Osteocyte (in vitro differentiated cells): ENCODE measurements around the gene FAM167B. TPM values are rescaled to one million over a fixed set of nuclear protein-coding genes. Genes with fewer than 3 reads are reported as not detected.

Experiments used
- DNase-seq: peaks from one replicate; pipeline ENCODE4 v3.0.0; 2021; ENCODE audit warnings: mixed read lengths; ENCODE audit not compliant: unreplicated experiment; ENCODE audit errors: extremely low spot score
- H3K27ac Mint-ChIP-seq: one replicate; pipeline ENCODE4 v1.8.0; 2021; ENCODE audit warnings: mild to moderate bottlenecking, mixed read lengths; ENCODE audit not compliant: unreplicated experiment
- H3K27me3 Mint-ChIP-seq: one replicate; pipeline ENCODE4 v1.8.0; 2021; ENCODE audit warnings: mixed read lengths; ENCODE audit not compliant: unreplicated experiment
- H3K36me3 Mint-ChIP-seq: one replicate; pipeline ENCODE4 v1.8.0; 2021; ENCODE audit warnings: mixed read lengths; ENCODE audit not compliant: unreplicated experiment
- H3K4me1 Mint-ChIP-seq: one replicate; pipeline ENCODE4 v1.8.0; 2021; ENCODE audit warnings: mixed read lengths; ENCODE audit not compliant: unreplicated experiment
- H3K4me3 Mint-ChIP-seq: one replicate; pipeline ENCODE4 v1.8.0; 2021; ENCODE audit warnings: mild to moderate bottlenecking, moderate library complexity, mixed read lengths; ENCODE audit not compliant: unreplicated experiment
- H3K9me3 Mint-ChIP-seq: one replicate; pipeline ENCODE4 v1.8.0; 2021; ENCODE audit warnings: mixed read lengths; ENCODE audit not compliant: unreplicated experiment
- total RNA-seq: library from RNA; stranded (reverse); gene quantifications from 2 replicates; pipeline ENCODE4 v1.2.1, GENCODE V29; 2021
- TF ChIP-seq, protein P1 (sequence below): fragments of 200-600 bp; sonication (generic); IDR thresholded peaks from 2 replicates; pipeline ENCODE4 v1.5.0; 2021; ENCODE audit warnings: antibody characterized with exemption, mild to moderate bottlenecking, moderate library complexity

The FAM167B gene
- total RNA-seq, 1 donor from 2014 or later, result 2.8 TPM

DNA sequence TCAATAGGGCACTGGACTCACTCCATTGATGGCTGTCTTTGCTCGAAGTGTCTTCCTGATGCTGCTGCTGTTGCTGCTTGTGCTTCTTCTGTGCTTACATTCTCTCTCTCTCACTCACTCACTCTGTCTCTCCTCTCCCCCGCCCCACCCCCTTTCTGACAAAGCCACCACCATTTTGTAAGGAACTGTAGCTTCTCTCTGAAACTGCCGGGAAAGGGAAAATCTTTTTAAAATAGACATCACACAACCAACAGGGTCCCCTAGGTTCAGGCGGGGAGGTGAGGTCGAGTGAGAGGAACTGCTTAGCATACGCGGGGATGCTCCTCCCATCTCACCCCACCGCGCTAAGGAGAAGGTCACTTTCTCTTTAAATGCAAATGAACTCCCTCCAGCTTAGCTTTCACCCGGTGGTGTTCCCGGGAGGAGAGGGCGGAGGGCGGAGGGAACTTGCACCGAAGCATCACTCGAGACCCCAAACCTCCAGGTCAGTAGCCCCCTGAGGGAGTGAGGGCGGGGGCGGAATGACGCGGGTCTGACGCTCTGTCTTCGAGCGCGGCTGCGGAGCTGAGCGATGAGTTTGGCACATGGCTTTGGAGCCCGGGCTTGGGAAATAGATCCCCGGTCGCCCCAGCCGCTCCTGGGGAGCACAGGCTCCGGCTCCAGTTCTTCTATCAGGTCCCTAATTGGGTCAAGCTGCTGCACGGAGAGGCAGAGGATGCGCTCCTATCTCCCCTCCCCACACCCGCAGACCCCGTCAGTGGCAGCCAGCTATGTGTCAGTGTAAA, 46.6 kb upstream of the FAM167B start, which contains the start of gene CCDC28B:
Gene CCDC28B (plus strand): TSS at position 370 of the 785 bp plus-strand sequence. CDS start 1,341 bp downstream, outside the sequence.
- Mint-ChIP-seq H3K27me3 (no peaks in the 10 kb centered on the region), H3K27ac (peak within 1 kb of the TSS; percentile 96), H3K4me3 (peak within 1 kb of the TSS; percentile 88), H3K36me3 (peaks cover 5% of the 10 kb centered on the region), H3K9me3 (no peaks in the 10 kb centered on the region), H3K4me1 (peaks cover 35% of the 10 kb centered on the region)
- TF ChIP-seq, protein P1, sequence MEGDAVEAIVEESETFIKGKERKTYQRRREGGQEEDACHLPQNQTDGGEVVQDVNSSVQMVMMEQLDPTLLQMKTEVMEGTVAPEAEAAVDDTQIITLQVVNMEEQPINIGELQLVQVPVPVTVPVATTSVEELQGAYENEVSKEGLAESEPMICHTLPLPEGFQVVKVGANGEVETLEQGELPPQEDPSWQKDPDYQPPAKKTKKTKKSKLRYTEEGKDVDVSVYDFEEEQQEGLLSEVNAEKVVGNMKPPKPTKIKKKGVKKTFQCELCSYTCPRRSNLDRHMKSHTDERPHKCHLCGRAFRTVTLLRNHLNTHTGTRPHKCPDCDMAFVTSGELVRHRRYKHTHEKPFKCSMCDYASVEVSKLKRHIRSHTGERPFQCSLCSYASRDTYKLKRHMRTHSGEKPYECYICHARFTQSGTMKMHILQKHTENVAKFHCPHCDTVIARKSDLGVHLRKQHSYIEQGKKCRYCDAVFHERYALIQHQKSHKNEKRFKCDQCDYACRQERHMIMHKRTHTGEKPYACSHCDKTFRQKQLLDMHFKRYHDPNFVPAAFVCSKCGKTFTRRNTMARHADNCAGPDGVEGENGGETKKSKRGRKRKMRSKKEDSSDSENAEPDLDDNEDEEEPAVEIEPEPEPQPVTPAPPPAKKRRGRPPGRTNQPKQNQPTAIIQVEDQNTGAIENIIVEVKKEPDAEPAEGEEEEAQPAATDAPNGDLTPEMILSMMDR, result no peak
- no peak for DNase-seq

- TF ChIP-seq, protein P1, result peak; percentile 20
- H3K9me3 Mint-ChIP-seq, result no peaks in the 10 kb centered on the region
- peaks cover 43% of the 10 kb centered on the region for H3K4me1 Mint-ChIP-seq
- H3K36me3 Mint-ChIP-seq, result peaks cover 4% of the 10 kb centered on the region
- peak overlapping the region; percentile 88 for H3K4me3 Mint-ChIP-seq
- DNase-seq, result no peak
- no peaks in the 10 kb centered on the region for H3K27me3 Mint-ChIP-seq
- peak overlapping the region; percentile 96 for H3K27ac Mint-ChIP-seq
Measured at GRCh38 chr1:32201011-32201855, 45.8 kb upstream of the FAM167B start.

- Mint-ChIP-seq H3K27me3 (no peaks in the 10 kb centered on the region), H3K27ac (peak overlapping the region; percentile 84), H3K9me3 (no peaks in the 10 kb centered on the region), H3K36me3 (no peaks in the 10 kb centered on the region), H3K4me1 (peaks cover 26% of the 10 kb centered on the region), H3K4me3 (peak overlapping the region; percentile 85)
- TF ChIP-seq, protein P1, result no peak
- no peak for DNase-seq
Measured at GRCh38 chr1:32204943-32205361, 42.1 kb upstream of the FAM167B start.

DNA sequence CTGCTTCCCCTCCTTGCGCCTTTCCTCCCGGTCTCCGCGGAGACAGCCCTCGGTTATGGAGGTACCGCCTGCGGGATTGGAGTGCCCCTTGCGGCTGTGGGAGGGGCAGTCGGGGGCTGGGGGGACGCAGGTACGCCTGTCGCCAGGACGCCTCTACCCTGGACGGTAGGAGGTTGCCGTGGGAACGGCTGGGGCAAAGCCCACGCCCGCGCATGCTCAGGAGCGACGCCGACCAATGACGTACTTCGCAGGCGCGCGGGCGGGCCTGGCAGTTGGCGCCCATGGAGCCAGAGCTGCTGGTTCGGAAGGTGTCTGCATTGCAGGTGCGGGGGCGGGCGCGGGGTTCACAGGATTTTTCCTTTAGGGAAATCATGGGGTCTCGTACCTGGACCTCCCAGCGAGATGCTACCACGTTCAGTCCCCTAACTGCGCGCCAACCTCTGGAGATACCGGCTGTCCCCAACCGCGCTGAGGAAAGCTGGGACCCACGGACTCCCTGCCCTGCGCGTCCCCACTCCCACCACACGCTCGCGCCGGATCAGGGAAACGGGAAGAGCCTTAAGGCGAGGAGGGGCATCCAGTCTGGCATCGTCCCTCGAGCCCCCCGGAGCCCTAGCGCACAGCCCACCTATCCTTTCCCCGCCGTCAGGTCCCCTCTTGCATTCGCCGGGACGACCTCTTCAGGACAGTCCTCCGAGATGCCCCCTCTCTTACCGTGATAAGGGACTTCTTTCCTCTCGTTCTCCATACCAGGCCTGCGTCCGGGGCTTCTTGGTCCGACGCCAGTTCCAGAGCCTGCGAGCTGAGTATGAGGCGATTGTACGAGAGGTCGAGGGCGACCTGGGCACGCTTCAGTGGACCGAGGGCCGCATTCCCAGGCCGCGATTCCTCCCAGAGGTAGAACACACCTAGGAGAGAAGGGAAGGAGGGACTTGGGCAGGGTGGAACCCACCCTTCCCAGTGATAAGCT, 41.3 kb upstream of the FAM167B start, which contains the start of gene IQCC:
Gene IQCC (plus strand): TSS at position 271 of the 970 bp plus-strand sequence. CDS start 11 bp downstream, at position 282.
- Mint-ChIP-seq H3K9me3 (no peaks in the 10 kb centered on the region), H3K4me3 (peak within 1 kb of the TSS; percentile 85), H3K27ac (peak within 1 kb of the TSS; percentile 84), H3K27me3 (no peaks in the 10 kb centered on the region), H3K36me3 (no peaks in the 10 kb centered on the region), H3K4me1 (peaks cover 22% of the 10 kb centered on the region)
- peak; percentile 95 for DNase-seq
- TF ChIP-seq, protein P1, result no peak
